BLaER1 (cell line): Measurements from ENCODE around the gene N4BP2L2.

Experiments
- H3K27ac ChIP-seq: shearing (Covaris generic); formaldehyde crosslinking; 2 replicates; pipeline ENCODE4 v1.8.1; 2022
- H3K27me3 ChIP-seq: shearing (Covaris generic); formaldehyde crosslinking; 2 replicates; pipeline ENCODE4 v1.8.1; 2022
- H3K36me3 ChIP-seq: shearing (Covaris generic); formaldehyde crosslinking; 2 replicates; pipeline ENCODE4 v1.8.1; 2022
- H3K4me1 ChIP-seq: shearing (Covaris generic); formaldehyde crosslinking; 2 replicates; pipeline ENCODE4 v1.8.1; 2022
- H3K4me2 ChIP-seq: shearing (Covaris generic); formaldehyde crosslinking; 2 replicates; pipeline ENCODE4 v1.8.1; 2022
- H3K4me3 ChIP-seq: shearing (Covaris generic); formaldehyde crosslinking; 2 replicates; pipeline ENCODE4 v1.8.1; 2022
- H3K9ac ChIP-seq: shearing (Covaris generic); formaldehyde crosslinking; 2 replicates; pipeline ENCODE4 v1.8.1; 2022
- H3K9me3 ChIP-seq: shearing (Covaris generic); formaldehyde crosslinking; 2 replicates; pipeline ENCODE4 v1.8.1; 2022
- H4K20me1 ChIP-seq: shearing (Covaris generic); formaldehyde crosslinking; 2 replicates; pipeline ENCODE4 v1.8.1; 2022
- Cebpa-rat ChIP-seq: shearing (Covaris generic); IDR thresholded peaks from 2 replicates; pipeline ENCODE4 v1.8.1; 2022

Gene N4BP2L2

DNA sequence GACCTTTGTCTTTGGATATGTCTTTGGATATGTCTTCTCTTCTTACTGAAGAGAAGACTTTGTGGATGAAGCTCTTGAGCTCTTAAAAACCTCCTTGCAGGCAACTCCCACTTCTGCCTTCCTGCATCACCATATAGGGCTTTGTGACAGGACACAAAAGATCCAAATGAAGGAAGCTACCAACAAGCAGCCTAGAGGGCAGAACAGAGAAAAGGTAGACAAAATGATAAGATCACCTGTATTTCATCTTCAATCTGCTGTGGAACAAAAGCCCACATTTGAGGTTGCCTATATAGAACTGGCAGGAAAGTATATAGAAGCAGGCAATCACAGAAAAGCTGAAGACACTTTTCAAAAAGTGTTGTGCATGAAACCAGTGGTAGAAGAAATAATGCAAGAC is 153.2 kb downstream of the N4BP2L2 start:
- no peak overlapping the region for H3K9ac ChIP-seq

DNA sequence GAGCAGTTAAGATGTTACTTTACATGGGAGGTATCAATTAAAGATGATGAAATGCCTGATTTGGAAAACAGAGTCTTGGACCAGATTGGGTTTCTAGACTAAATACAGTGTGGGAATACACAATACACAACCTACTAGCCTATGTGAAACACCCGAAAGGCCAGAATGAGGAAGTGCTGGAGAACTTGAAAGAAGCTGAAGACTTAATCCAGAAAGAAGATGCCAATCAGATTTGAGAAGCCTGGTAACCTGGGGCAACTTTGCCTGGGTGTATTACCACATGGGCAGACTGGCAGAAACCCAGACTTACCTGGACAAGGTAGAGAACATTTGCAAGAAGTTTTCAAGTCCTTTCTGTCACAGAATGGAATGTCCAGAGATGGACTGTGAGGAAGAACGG is 153.9 kb downstream of the N4BP2L2 start:
- no peak overlapping the region for H3K4me2 ChIP-seq
- no peaks in the 10 kb centered on the region for H3K9me3 ChIP-seq
- H3K4me3 ChIP-seq = no peak overlapping the region
- H3K4me1 ChIP-seq = peaks cover 1% of the 10 kb centered on the region; the same call in 1 of the 2 replicates
- peaks cover 67% of the 10 kb centered on the region for H3K36me3 ChIP-seq
- H3K27me3 ChIP-seq = no peaks in the 10 kb centered on the region
- no peak for TF ChIP-seq Cebpa-rat
- no peaks in the 10 kb centered on the region for H4K20me1 ChIP-seq
- H3K27ac ChIP-seq = no peak overlapping the region
- no peak overlapping the region for H3K9ac ChIP-seq

More for the DNA sequence above, 153.2 kb downstream of the N4BP2L2 start:
- Histone ChIP-seq H3K27ac (no peak overlapping the region), H4K20me1 (no peaks in the 10 kb centered on the region), H3K27me3 (no peaks in the 10 kb centered on the region), H3K4me1 (peaks cover 8% of the 10 kb centered on the region), H3K4me2 (no peak overlapping the region), H3K36me3 (peaks cover 64% of the 10 kb centered on the region), H3K9me3 (no peaks in the 10 kb centered on the region), H3K4me3 (no peak overlapping the region)
- TF ChIP-seq Cebpa-rat = no peak

DNA sequence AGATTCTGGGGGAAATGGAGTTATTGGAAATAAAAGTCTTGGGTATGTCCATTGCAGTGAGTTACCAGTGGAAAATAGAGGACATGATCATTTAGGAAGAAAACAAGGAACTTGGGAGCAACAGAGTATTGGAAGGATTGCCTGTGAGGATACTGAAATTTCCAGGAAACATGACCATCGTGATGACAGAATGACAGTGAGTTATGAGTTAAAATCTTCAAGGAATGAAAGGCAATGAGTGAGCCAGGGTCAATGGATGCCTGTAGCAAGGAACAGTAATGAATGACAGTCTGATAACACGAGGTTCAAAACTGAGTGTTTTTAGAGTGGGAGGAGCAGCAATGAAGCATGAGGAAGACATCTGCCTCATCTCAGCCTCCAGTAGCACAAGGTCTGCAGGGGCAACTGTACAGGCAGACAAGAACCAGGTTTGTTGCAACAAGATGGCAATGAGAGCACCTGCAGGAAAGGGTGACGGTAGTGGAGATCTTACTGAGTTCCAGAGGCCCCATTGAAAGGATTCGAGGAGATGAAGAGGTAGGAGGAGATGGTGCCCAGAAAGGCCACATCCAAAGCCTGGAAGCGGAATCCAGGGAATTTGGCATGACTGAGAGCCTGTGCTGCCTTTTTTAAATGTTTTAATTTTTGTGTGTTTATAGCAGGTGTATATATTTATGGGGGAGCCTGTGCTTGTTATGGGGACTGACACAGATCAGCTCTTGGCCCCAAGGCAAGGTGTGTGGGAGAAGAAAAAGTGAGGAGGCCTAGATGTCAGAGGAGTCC is 154.6 kb downstream of the N4BP2L2 start:
- no peaks in the 10 kb centered on the region for H3K27me3 ChIP-seq
- no peaks in the 10 kb centered on the region for H4K20me1 ChIP-seq
- no peaks in the 10 kb centered on the region for H3K4me1 ChIP-seq
- H3K4me3 ChIP-seq = no peak overlapping the region
- peaks cover 71% of the 10 kb centered on the region for H3K36me3 ChIP-seq
- no peaks in the 10 kb centered on the region for H3K9me3 ChIP-seq
- no peak for TF ChIP-seq Cebpa-rat
- H3K4me2 ChIP-seq = no peak overlapping the region
- no peak overlapping the region for H3K27ac ChIP-seq
- no peak overlapping the region for H3K9ac ChIP-seq
